AG09309 (cell line): Measurements from ENCODE around the gene ZNF423.

Experiments used
- DNase-seq: peaks from one replicate; pipeline ENCODE4 v3.0.0-alpha.2; 2010; ENCODE audit warnings: low read depth
- H3K4me3 ChIP-seq: 2 replicates; pipeline ENCODE4 v1.5.1; 2011; ENCODE audit warnings: mild to moderate bottlenecking, low read depth, low read length, moderate library complexity; ENCODE audit not compliant: control insufficient read depth
- TF ChIP-seq, protein P1 (sequence below): IDR thresholded peaks from 2 replicates; pipeline ENCODE4 v1.5.1; 2011; ENCODE audit warnings: mild to moderate bottlenecking, low read depth, low read length, inconsistent platforms; ENCODE audit not compliant: insufficient read depth, control insufficient read depth; ENCODE audit errors: missing control alignments

ZNF423 gene

GRCh38 chr16:49860593-49860992 lies 4.7 kb upstream of the ZNF423 start:
- TF ChIP-seq, protein P1, sequence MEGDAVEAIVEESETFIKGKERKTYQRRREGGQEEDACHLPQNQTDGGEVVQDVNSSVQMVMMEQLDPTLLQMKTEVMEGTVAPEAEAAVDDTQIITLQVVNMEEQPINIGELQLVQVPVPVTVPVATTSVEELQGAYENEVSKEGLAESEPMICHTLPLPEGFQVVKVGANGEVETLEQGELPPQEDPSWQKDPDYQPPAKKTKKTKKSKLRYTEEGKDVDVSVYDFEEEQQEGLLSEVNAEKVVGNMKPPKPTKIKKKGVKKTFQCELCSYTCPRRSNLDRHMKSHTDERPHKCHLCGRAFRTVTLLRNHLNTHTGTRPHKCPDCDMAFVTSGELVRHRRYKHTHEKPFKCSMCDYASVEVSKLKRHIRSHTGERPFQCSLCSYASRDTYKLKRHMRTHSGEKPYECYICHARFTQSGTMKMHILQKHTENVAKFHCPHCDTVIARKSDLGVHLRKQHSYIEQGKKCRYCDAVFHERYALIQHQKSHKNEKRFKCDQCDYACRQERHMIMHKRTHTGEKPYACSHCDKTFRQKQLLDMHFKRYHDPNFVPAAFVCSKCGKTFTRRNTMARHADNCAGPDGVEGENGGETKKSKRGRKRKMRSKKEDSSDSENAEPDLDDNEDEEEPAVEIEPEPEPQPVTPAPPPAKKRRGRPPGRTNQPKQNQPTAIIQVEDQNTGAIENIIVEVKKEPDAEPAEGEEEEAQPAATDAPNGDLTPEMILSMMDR = no peak
- H3K4me3 ChIP-seq = no peak overlapping the region
- DNase-seq = no peak

GRCh38 chr16:49859125-49859811 lies 3.4 kb upstream of the ZNF423 start:
- TF ChIP-seq, protein P1 = no peak
- DNase-seq = no peak
- peak overlapping the region; percentile 30 for H3K4me3 ChIP-seq

DNA sequence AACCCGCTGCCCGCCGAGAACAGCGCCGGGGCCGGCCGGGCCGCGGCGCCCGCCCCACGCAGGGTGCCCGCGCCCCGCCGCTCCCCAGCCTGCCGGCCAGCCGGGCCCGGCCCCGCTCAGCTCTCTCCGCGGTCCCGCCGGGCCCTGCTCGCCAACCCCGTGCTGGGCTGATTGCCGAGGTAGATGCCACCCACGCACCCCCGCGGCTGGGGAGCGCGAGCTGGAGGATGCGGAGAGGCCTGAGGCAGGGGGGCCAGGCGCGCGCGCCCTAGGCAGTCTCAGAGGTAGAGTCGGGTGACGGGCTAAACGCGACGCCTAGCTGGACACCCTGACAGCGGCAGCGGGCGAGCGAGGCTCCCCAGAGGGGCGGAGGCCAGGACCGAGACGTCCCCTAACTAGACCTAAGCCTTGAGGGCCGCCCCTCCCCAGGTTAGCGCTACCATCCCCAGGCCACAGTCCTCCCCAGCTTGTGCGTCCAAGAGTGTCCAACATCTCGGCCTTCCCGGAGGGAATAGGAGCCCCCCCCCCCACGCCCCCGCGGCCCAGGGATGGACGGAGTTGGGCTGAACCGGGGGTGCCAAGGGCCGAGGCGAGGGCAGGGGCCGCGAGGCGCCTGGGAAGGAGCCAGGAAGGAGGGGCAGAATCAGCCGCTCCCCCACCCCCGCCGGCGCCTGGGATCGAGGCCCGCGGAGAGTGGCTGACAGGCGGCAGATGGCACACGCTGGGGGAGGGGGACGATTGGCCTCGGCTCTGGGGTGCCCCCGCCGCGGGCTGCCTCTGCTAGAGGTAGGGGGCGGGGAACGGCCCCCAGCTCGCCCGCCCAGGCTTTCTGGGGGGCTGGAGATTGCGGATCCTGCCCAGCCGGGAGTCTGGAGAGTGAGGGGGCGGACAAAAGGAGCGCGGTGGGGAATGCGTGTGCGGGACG lies 2.5 kb upstream of the ZNF423 start:
- peak overlapping the region; percentile 30 for H3K4me3 ChIP-seq
- no peak for DNase-seq
- TF ChIP-seq, protein P1 = no peak

DNA sequence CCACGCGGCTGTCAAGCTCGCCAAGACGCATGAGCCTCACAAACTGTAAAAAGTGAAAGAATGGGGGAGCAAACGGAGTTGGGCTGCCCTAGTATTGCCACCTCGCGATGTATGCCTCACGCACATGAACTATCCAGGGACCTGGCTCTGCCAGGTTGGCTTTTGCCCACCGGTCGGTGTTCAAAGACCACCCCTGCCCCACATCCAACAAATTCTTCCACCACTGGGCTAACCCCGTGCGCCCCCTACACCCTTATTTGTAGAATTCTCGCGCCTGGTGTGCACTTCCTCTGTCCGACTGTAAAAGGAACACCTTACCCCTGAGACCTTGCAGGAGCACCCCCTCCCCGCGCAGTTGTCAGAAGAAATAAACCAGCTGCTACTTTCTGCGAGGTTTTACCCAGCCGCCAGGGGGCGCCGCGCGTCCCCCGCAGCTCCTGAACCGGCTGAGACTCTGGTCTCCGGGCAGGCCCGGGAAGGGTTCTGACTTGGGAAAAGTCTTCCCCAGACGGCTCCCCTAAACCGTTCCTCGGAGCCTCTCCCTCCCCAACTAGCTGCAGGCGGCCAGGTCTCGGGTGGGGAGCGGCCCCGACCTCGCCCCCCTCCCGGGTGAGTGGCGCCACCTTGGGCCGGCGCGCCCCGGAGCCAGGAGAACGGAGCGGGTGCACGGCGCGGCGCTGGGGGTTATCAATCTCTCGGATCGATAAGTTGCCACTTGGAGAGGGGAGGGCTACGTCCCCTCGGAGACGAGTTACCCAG lies 1.7 kb upstream of the ZNF423 start:
- peak overlapping the region; percentile 39 for H3K4me3 ChIP-seq
- TF ChIP-seq, protein P1 = peak; percentile 72
- no peak for DNase-seq

- TF ChIP-seq, protein P1 = peak; percentile 32
- DNase-seq = peak; percentile 28
- peak overlapping the region; percentile 39 for H3K4me3 ChIP-seq
Measured at GRCh38 chr16:49856672-49857330, 889 bp upstream of the ZNF423 start.
